GM18867 (cell line): ENCODE data around the gene GPR171.
A peak's percentile ranks its signal among the peaks of the same experiment; 100 is the strongest.

Experiments used
- ATAC-seq: cut with Tn5 transposase; IDR thresholded peaks from one replicate; pipeline ENCODE4 v1.9.1; 2021; ENCODE audit warnings: mild to moderate bottlenecking, moderate library complexity; ENCODE audit not compliant: unreplicated experiment

GPR171 gene

GRCh38 chr3:151214459-151214858 lies 11.4 kb upstream of the GPR171 start:
- no peak for ATAC-seq

- no peak for ATAC-seq
Measured at GRCh38 chr3:151213881-151214280, 10.9 kb upstream of the GPR171 start.

DNA sequence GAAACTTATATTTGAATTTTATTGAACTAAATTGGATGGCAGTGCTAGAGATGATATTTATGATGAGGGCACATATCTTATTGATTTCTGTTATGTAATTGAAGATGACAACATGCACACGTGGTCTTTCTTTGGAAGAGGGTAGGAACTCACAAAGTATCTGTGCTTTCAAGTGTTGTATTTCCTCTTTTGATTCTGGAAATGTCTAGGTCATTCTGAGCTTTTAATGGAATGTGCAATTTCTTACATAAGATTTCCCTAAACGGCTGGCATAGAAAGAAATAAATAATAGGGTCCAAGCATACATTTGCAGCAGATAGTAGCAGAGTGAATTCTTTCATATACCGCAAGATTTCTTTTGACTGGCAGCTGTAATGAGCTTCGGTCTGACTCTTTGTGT lies 10.1 kb upstream of the GPR171 start:
- ATAC-seq = no peak

DNA sequence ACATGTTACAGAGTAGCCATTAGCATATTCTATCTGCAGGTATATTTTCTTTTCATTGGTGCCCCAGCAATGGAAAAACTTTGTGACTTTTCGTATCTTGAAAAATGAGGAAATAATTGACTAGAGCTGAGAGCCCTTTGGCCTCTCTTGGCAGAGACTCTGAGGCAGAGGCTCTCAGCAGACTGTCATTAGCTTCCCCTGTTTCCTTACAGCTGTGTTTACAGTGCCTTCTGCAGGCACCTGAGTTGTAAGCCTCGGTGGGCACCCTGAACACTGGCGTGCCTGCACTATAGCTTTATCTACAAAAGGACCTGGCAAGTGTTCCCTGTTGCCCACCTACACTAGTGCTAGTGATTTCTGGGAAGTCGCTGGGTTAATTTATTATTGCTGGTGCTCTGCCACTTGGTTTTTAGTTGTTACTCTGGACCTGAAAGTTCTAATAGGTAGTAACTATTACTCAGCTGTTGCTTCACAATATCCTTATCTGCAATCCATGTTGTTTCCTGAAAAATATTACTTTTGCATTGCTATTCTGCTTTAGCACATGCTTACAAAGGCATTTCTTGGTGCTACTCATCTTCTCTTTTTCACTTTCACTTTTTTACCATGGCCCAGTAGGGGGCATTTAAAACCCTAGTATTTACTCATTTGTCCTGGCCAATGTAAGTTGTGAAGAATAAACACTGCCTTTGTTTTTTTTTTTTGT lies 7.8 kb upstream of the GPR171 start:
- peak; percentile 78 for ATAC-seq

GRCh38 chr3:151209654-151210053 lies 6.6 kb upstream of the GPR171 start:
- no peak for ATAC-seq

- no peak for ATAC-seq
Measured at GRCh38 chr3:151206201-151206600, 3.2 kb upstream of the GPR171 start.

GRCh38 chr3:151205482-151205881 lies 2.5 kb upstream of the GPR171 start:
- no peak for ATAC-seq

- ATAC-seq = no peak
Measured at GRCh38 chr3:151204530-151205402, 1.8 kb upstream of the GPR171 start.

- ATAC-seq = no peak
Measured at GRCh38 chr3:151201051-151201730, 1.8 kb downstream of the GPR171 start.

- no peak for ATAC-seq
Measured at GRCh38 chr3:151200586-151200985, 2.4 kb downstream of the GPR171 start.

- ATAC-seq = no peak
Measured at GRCh38 chr3:151199554-151200438, 3.2 kb downstream of the GPR171 start.

DNA sequence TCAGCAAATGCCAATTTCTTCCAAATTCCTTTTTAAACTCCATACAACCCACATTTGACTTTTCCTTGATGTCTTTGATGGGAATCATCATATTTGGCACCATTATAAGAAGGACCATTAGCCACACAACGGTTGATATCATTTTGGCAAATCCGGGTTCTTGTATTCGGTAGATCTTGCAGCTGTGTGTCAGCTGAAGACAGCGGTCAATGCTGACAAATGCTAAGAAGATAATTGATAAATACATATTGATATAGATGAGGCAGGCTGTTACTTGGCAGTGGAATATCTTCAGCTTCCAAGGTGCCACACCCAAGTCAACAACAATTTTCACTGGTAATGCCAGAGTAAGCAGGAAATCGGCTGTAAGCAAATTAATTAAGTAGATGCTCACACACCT lies 4.2 kb downstream of the GPR171 start:
- no peak for ATAC-seq

GRCh38 chr3:151197981-151198767 lies 4.8 kb downstream of the GPR171 start:
- ATAC-seq = no peak

DNA sequence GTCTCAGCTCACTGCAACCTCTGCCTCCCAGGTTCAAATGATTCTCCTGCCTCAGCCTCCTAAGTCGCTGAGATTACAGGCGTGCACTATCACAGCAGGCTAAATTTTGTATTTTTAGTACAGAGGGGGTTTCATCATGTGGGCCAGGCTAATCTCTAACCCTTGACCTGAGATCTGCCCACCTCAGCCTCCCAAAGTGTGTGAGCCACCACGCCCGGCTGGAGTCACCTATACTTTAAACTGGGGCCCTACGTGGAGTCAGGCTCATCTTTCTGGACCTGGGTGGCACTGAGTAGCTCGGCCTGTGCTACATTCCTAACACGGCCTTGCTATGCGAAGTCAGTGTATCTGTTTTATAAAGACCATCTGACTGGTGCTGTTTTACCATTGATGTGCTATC lies 5.8 kb downstream of the GPR171 start:
- no peak for ATAC-seq

DNA sequence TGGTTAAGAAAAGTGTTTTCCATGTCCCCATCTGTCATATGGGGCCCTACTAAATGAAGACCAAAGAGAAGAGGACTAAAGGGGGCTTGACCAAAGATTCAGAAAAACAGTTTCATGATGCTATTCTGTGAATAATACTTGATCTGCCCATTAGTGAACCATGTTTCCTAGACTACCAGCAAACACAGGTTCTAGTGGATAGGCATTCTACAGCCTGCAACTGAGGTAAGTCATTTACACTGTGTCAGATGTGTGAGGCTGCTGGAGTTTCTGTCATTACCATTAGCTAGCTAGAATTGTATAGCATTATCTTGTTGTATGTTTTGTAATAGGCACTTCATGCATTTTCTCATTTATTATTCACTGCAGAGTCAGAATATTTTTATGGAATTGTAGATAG lies 6.6 kb downstream of the GPR171 start:
- no peak for ATAC-seq

DNA sequence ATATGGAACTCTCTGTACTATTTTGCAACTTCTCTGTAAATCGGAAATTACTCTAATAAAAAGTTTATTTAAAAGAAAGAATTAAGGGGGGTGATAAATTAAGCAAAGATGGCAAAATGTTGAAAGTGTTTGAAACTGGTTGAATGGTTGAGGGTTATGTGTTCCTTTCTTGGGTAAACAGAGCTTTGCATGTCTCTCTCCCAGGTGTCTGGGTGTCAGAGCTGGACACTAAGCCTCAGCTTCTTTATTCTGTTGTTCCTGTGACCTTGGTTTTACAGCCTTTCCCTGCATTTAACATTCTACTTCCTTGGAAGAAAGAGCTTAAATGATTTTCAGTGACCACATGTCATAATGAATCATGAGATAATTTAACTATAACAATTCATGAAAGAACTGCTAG lies 7.2 kb downstream of the GPR171 start:
- no peak for ATAC-seq

GRCh38 chr3:151192545-151192944 lies 10.5 kb downstream of the GPR171 start:
- no peak for ATAC-seq

GRCh38 chr3:151191095-151191494 lies 11.9 kb downstream of the GPR171 start:
- no peak for ATAC-seq

- ATAC-seq = no peak
Measured at GRCh38 chr3:151183265-151183671, 19.7 kb downstream of the GPR171 start.
